Tibial nerve (tissue), 4 donors: ENCODE measurements around the gene SLC12A8. TPM values are rescaled to one million over a fixed set of nuclear protein-coding genes. Genes with fewer than 3 reads are reported as not detected.

ENCODE experiments used
- DNase-seq, 2 donors: peaks; one replicate each; pipeline ENCODE4 v3.0.0-alpha.2; 2019; ENCODE audit warnings: low spot score in 2 of 2
- H3K27ac ChIP-seq, 4 donors: fragments of 200-600 bp; sonication (generic) in 3 of 4; one replicate each; pipeline ENCODE4 v1.5.1; 2017 to 2019; ENCODE audit warnings: mild to moderate bottlenecking in 1 of 4
- H3K27me3 ChIP-seq, 2 donors: fragments of 200-600 bp; sonication (generic) in 1 of 2; one replicate each; pipeline versions ENCODE4 v1.5.1 to v1.6.0; 2017 to 2019
- H3K36me3 ChIP-seq, 3 donors: fragments of 200-600 bp; sonication (generic); one replicate each; pipeline ENCODE4 v1.5.1; 2018 to 2019
- H3K4me1 ChIP-seq, 4 donors: fragments of 200-600 bp; sonication (generic) in 3 of 4; one replicate each; pipeline ENCODE4 v1.5.1; 2017 to 2019
- H3K4me3 ChIP-seq, 4 donors: fragments of 200-600 bp; sonication (generic) in 3 of 4; one replicate each; pipeline ENCODE4 v1.5.1; 2017 to 2019; ENCODE audit warnings: mild to moderate bottlenecking in 1 of 4, moderate library complexity in 1 of 4
- H3K9me3 ChIP-seq, 4 donors: fragments of 200-600 bp; sonication (generic) in 3 of 4; one replicate each; pipeline ENCODE4 v1.5.1; 2017 to 2019
- EP300 ChIP-seq, 2 donors: sonication (generic); formaldehyde crosslinking; IDR thresholded peaks; one replicate each; pipeline ENCODE4 v1.6.1; 2017; ENCODE audit warnings: antibody characterized with exemption in 2 of 2, mild to moderate bottlenecking in 1 of 2
- POLR2A ChIP-seq, 2 donors: fragments of 450-650 bp; IDR thresholded peaks; one replicate each; pipeline ENCODE4 v1.6.1; 2017; ENCODE audit warnings: antibody characterized with exemption in 2 of 2, mild to moderate bottlenecking in 2 of 2, moderate library complexity in 2 of 2
- WGBS, 2 donors: methylation state at CpG; one replicate each; pipeline ENCODE4 v1.1.5; 2018; 5-methylcytosine and 5-hydroxymethylcytosine counted together
- total RNA-seq, 4 donors: library from RNA; depleted of rRNA; stranded (reverse); fragments of >200 nt; gene quantifications; one replicate each; pipeline ENCODE4 v1.1.0, GENCODE V29; 2016
- TF ChIP-seq, protein P1 (sequence below), 5 experiments: fragments of 200-600 bp in 3 of 5; fragments of 450-650 bp in 2 of 5; sonication (generic) in 3 of 5; IDR thresholded peaks; one replicate each; pipeline ENCODE4 v1.5.1; 2016 to 2019; ENCODE audit warnings: antibody characterized with exemption in 5 of 5, mild to moderate bottlenecking in 3 of 5, moderate library complexity in 2 of 5

SLC12A8 gene
- total RNA-seq, 4 donors from 2014 or later = 0.42 to 1.5 (median 0.84) TPM

DNA sequence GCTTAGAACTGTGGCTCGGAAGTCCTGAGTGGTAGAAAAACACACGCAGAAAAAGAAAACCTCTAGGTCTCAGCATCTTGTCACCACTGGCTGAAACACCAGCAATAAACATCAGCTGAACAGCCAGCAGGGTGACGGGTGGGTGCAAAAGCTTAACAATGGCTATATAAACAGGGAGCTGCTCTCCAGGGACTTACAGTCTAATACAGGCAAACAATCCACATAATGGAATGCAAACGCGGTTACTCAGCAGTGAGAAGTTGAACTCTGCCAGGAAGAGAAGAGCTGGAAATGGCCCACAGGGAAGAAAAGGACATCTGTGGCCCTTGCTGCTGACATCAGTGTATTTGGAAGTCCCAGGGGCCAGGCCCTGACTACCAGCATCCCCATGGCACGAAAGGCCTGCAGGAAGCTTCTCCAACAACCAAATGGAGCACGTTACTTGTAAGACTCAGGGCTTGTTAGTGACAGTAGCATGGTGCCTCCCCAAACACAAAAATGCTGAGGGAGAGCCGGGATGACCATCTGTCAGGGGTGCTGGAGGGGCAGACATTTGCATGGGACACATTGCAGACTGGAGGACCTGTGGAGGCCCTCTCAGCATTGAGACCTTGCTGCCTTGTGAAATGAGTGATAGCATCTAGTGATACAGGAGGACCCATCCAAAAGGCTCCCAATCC is 159.8 kb downstream of the SLC12A8 start:
- no peaks in the 10 kb centered on the region for H3K27me3 ChIP-seq
- TF ChIP-seq, protein P1, sequence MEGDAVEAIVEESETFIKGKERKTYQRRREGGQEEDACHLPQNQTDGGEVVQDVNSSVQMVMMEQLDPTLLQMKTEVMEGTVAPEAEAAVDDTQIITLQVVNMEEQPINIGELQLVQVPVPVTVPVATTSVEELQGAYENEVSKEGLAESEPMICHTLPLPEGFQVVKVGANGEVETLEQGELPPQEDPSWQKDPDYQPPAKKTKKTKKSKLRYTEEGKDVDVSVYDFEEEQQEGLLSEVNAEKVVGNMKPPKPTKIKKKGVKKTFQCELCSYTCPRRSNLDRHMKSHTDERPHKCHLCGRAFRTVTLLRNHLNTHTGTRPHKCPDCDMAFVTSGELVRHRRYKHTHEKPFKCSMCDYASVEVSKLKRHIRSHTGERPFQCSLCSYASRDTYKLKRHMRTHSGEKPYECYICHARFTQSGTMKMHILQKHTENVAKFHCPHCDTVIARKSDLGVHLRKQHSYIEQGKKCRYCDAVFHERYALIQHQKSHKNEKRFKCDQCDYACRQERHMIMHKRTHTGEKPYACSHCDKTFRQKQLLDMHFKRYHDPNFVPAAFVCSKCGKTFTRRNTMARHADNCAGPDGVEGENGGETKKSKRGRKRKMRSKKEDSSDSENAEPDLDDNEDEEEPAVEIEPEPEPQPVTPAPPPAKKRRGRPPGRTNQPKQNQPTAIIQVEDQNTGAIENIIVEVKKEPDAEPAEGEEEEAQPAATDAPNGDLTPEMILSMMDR (IDR thresholded peaks at IDR 0.05) = no peak
- TF ChIP-seq EP300 (IDR thresholded peaks at IDR 0.05) (no peak), POLR2A (IDR thresholded peaks at IDR 0.05) (no peak)
- H3K27ac ChIP-seq = peak overlapping the region; percentile 11 to 96 (median 72)
- DNase-seq = no peak
- H3K36me3 ChIP-seq = no peaks in the 10 kb centered on the region
- H3K4me1 ChIP-seq = peaks cover 0 to 66% (median 24%) of the 10 kb centered on the region in 4 donors
- H3K4me3 ChIP-seq = peak overlapping the region in 3 of 4 donors; percentile 16 to 34 (median 19)
- no peaks in the 10 kb centered on the region for H3K9me3 ChIP-seq
- WGBS, 2 donors = 18 to 33% methylated on average over 8 of the region's 8 CpGs

DNA sequence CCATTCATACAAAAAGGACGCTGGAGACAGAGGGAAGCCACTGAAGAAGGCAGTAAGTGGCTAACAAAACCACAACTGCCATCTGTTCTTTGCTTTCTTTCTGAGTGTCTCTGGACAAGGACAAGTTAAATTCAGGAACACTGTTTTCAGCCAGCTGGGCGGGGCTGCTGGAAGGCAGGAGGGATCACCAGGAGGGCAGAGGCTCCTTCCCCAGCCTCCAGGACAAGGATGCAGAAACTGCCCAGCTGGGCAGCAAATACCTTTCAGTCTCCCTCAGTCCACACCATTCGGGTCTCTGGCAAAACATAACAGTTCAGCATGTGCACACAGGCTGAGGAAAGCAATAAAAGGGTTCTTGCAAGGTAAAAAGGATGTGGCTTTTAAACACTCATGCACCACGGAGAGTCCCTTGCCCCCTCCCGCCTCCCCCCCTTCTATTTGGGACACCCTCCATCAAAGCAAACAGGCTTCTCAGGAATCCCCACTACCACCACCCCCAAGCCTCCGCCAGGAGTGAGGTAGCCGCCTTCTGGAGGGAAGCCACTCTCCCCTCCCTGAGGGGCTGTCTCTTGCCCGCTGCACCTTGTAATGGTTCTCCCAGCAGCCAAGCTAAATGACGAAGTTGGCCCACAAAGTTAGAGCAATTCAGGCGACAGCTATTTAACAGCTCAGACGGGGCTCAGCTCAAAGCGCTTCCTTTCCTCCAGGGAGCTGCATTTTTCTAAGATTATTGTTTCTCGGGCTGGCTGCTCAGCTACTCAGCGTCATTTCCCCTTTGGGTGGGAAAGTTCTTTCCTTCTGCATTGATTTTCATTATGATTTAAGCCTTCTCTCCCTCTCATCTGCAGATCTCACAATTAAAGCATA is 160.6 kb downstream of the SLC12A8 start:
- peak in 1 of 2 donors; percentile 26 for DNase-seq
- Histone ChIP-seq H3K36me3 (no peaks in the 10 kb centered on the region), H3K9me3 (no peaks in the 10 kb centered on the region), H3K27me3 (no peaks in the 10 kb centered on the region), H3K4me1 (peaks cover 0 to 59% (median 24%) of the 10 kb centered on the region in 4 donors), H3K27ac (peak overlapping the region; percentile 31 to 96 (median 72)), H3K4me3 (peak overlapping the region in 3 of 4 donors; percentile 16 to 34 (median 19))
- WGBS, 2 donors = 6 to 9% methylated on average over 14 of the region's 14 CpGs
- TF ChIP-seq POLR2A (IDR thresholded peaks at IDR 0.05) = no peak
- peak in 1 of 2 donors; percentile 30 for TF ChIP-seq EP300 (IDR thresholded peaks at IDR 0.05)
- TF ChIP-seq, protein P1 (IDR thresholded peaks at IDR 0.05) = no peak

DNA sequence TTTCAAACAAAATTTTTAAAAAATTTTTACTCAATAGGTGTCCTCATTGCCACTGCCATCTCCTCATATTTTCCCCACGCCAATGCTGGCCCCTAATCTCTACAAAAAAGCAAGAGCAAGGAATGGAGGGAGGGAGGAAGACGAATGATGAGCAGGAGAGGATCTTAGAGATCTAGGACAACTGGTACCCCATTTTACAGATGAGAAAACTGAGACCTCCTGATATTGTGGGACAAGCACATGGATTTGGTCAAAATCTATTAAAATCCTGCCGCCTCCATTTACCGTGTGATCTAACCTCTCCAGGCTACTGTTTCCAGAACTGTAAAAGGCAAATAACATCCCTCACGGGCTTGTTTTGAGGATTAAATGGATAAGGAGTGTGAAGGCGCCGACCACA is 161.3 kb downstream of the SLC12A8 start:
- no peak for DNase-seq
- 83% methylated on average over 7 of the region's 7 CpGs for WGBS, 2 donors
- peak overlapping the region in 2 of 4 donors; percentile 95 to 96 for H3K27ac ChIP-seq

DNA sequence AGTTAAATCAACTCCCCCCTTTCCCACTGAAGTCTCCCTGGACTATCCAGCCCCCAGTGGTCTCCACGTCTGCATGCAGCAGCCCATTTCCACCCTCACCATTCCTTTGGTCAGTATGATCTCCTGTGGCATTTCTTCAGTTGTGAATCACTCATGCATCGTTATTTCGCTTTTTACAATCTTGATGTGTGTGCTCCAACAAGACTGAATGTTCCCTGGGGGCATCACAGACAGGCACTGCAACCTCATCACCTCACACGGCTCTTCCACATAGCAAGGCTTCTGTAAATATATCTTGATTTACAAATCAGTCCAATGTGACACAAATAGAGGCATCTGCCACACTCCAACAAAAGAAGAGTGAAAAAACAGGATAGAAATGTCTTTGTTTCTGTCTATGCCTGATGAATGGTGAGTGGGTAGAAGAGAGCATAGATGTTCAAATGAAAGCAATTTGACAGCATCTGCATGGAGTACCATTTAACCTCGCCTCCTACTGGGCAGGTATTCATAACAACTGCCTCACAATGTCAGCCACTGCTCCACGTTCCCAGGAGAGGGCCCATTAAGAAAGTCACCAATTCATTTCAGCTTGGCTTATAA is 162.0 kb downstream of the SLC12A8 start:
- TF ChIP-seq EP300 (IDR thresholded peaks at IDR 0.05) (no peak), POLR2A (IDR thresholded peaks at IDR 0.05) (no peak)
- TF ChIP-seq, protein P1 (IDR thresholded peaks at IDR 0.05) = no peak
- no peaks in the 10 kb centered on the region for H3K9me3 ChIP-seq
- no peaks in the 10 kb centered on the region for H3K36me3 ChIP-seq
- H3K4me3 ChIP-seq = no peak overlapping the region
- 87 to 90% methylated on average over 6 of the region's 6 CpGs for WGBS, 2 donors
- DNase-seq = no peak
- H3K27me3 ChIP-seq = no peaks in the 10 kb centered on the region
- H3K4me1 ChIP-seq = peaks cover 0 to 58% (median 26%) of the 10 kb centered on the region in 4 donors
- no peak overlapping the region for H3K27ac ChIP-seq

More for the DNA sequence above, 161.3 kb downstream of the SLC12A8 start:
- Histone ChIP-seq H3K4me1 (peaks cover 0 to 53% (median 24%) of the 10 kb centered on the region in 4 donors), H3K9me3 (no peaks in the 10 kb centered on the region), H3K4me3 (peak overlapping the region in 1 of 4 donors; percentile 0), H3K36me3 (no peaks in the 10 kb centered on the region), H3K27me3 (no peaks in the 10 kb centered on the region)
- TF ChIP-seq, protein P1 (IDR thresholded peaks at IDR 0.05) = no peak
- no peak for TF ChIP-seq EP300 (IDR thresholded peaks at IDR 0.05)
- no peak for TF ChIP-seq POLR2A (IDR thresholded peaks at IDR 0.05)
